GM12878 (cell line): ENCODE results near the gene VEPH1. TPM values are rescaled to one million over a fixed set of nuclear protein-coding genes. Genes with fewer than 3 reads are reported as not detected.

Source experiments
- ATAC-seq: fragments of 200-7000 bp; cut with Tn5 transposase; 3 replicates; pipeline ENCODE4 v1.9.1; 2020; ENCODE audit warnings: mild to moderate bottlenecking, moderate library complexity
- BruUV-seq: library from RNA; stranded (reverse); fragments of 400-500 nt; replicated peaks from 2 replicates; lab custom pipeline; 2021; lab: Mats Ljungman, UMichigan
- CTCF ChIA-PET: fragments of 300-600 bp; sonication (Branson Sonifier 250); formaldehyde crosslinking; extraction: SDS; loops from one replicate; lab custom pipeline; 2021; ENCODE audit warnings: inconsistent platforms; lab: Yijun Ruan, JAX
- POLR2A ChIA-PET: fragments of 350-600 bp; formaldehyde crosslinking; extraction: SDS; loops from one replicate; lab custom pipeline; 2021; ENCODE audit warnings: inconsistent platforms; lab: Charles Lee
- RAD21 ChIA-PET: fragments of 300-600 bp; sonication (Branson Sonifier 250); formaldehyde crosslinking; loops from one replicate; lab custom pipeline; 2023; ENCODE audit warnings: antibody characterized with exemption; ENCODE audit not compliant: unreplicated experiment; lab: Charles Lee
- SMC1A ChIA-PET: fragments of 300-600 bp; sonication (Branson Sonifier 250); formaldehyde crosslinking; loops from one replicate; lab custom pipeline; 2023; ENCODE audit not compliant: unreplicated experiment, uncharacterized antibody; lab: Charles Lee
- DNase-seq: peaks from one replicate; pipeline ENCODE4 v3.0.0-alpha.2; 2011; ENCODE audit warnings: low read depth, low spot score
- FAIRE-seq: peaks from 3 replicates; lab custom pipeline; 2011; peaks lifted over from hg19 to GRCh38; lab: Jason Lieb, UNC
- H2AFZ ChIP-seq: 2 replicates; pipeline ENCODE4 v1.6.0; 2011; ENCODE audit warnings: low read depth, low read length, control low read depth; ENCODE audit not compliant: control insufficient read depth
- H3K27ac ChIP-seq: 2 replicates; pipeline ENCODE4 v1.5.1; 2011; ENCODE audit warnings: control low read depth; ENCODE audit not compliant: control insufficient read depth, insufficient read depth
- H3K27me3 ChIP-seq, 2 experiments: replicated peaks in 1 of 2; 2 replicates each; pipeline versions ENCODE4 v1.6.0 to v1.6.1; 2011; ENCODE audit warnings: low read length in 1 of 2; ENCODE audit not compliant: control insufficient read depth in 2 of 2, insufficient read depth in 2 of 2
- H3K36me3 ChIP-seq, 2 experiments: 2 replicates each; pipeline ENCODE4 v1.5.1; 2011; ENCODE audit warnings: low read length in 1 of 2; ENCODE audit not compliant: control insufficient read depth in 2 of 2, insufficient read depth in 2 of 2
- H3K4me1 ChIP-seq: 2 replicates; pipeline ENCODE4 v1.6.1; 2011; ENCODE audit warnings: mild to moderate bottlenecking, low read length, moderate library complexity, mixed read lengths; ENCODE audit not compliant: control insufficient read depth, insufficient read depth
- H3K4me2 ChIP-seq: 2 replicates; pipeline ENCODE4 v1.6.0; 2011; ENCODE audit warnings: control low read depth; ENCODE audit not compliant: control insufficient read depth, insufficient read depth
- H3K4me3 ChIP-seq: fragments of 200-600 bp; sonication (generic); 2 replicates; pipeline ENCODE4 v1.5.1; 2016
- H3K79me2 ChIP-seq: 2 replicates; pipeline ENCODE4 v1.6.0; 2011; ENCODE audit warnings: low read length; ENCODE audit not compliant: control insufficient read depth, insufficient read depth
- H3K9ac ChIP-seq: 2 replicates; pipeline ENCODE4 v1.8.0; 2011; ENCODE audit warnings: low read length, control low read depth, mixed read lengths; ENCODE audit not compliant: control insufficient read depth, insufficient read depth
- H3K9me3 ChIP-seq: replicated peaks from 3 replicates; pipeline ENCODE4 v1.5.1; 2011; ENCODE audit warnings: mild to moderate bottlenecking, low read length; ENCODE audit not compliant: control insufficient read depth, insufficient read depth
- H4K20me1 ChIP-seq: 2 replicates; pipeline ENCODE4 v1.6.0; 2011; ENCODE audit not compliant: control insufficient read depth, insufficient read depth
- BCL11A ChIP-seq: IDR thresholded peaks from 2 replicates; pipeline ENCODE4 v1.6.1; 2011; ENCODE audit warnings: low read depth, low read length
- BHLHE40 ChIP-seq, 2 experiments: fragments of 450-650 bp in 1 of 2; IDR thresholded peaks; 2 replicates each; pipeline ENCODE4 v1.6.1; 2011 to 2017; ENCODE audit warnings: low read depth in 2 of 2, borderline replicate concordance in 1 of 2, improper control_type of control experiment in 1 of 2, low read length in 1 of 2, mild to moderate bottlenecking in 1 of 2
- EGR1 ChIP-seq, 2 experiments: IDR thresholded peaks; 1 replicate in 1 of 2; 2 replicates in 1 of 2; pipeline ENCODE4 v1.6.1; 2011 to 2012; ENCODE audit warnings: low read depth in 2 of 2, low read length in 2 of 2, borderline replicate concordance in 1 of 2, mild to moderate bottlenecking in 1 of 2, moderate library complexity in 1 of 2
- RAD51 ChIP-seq: fragments of 450-650 bp; IDR thresholded peaks from 2 replicates; pipeline ENCODE4 v1.6.1; 2016; ENCODE audit warnings: moderate library complexity, mild to moderate bottlenecking, inconsistent platforms
- RCOR1 ChIP-seq: conservative IDR thresholded peaks from 2 replicates; pipeline ENCODE4 v1.6.1; 2012; ENCODE audit warnings: low read depth, low read length, improper control_type of control experiment
- TCF3 ChIP-seq: IDR thresholded peaks from 2 replicates; pipeline ENCODE4 v1.6.1; 2012; ENCODE audit warnings: low read depth, mild to moderate bottlenecking, low read length, borderline replicate concordance; ENCODE audit not compliant: insufficient read depth
- ZBTB11 ChIP-seq: fragments of 450-650 bp; formaldehyde crosslinking; IDR thresholded peaks from 2 replicates; pipeline ENCODE4 v1.5.0; 2022; ENCODE audit warnings: mild to moderate bottlenecking, missing genetic modification characterization
- WGBS: methylation state at CpG from one replicate; pipeline ENCODE4 v1.1.6; 2016; ENCODE audit warnings: low lambda C conversion rate; ENCODE audit not compliant: insufficient replicate concordance, insufficient coverage; ENCODE audit errors: missing lambda C conversion rate; 5-methylcytosine and 5-hydroxymethylcytosine counted together
- in situ Hi-C: fragments of 300-500 bp; cut with MboI; formaldehyde crosslinking; loops from 9 replicates; pipeline ENCODE4 v1.14.3; 2018; ENCODE audit warnings: mixed read lengths
- intact Hi-C: fragments of 100-400 bp; cut with micrococcal nuclease; formaldehyde crosslinking; loops from one replicate; pipeline ENCODE4 v1.14.2; 2022; ENCODE audit not compliant: unreplicated experiment
- polyA plus RNA-seq, 11 experiments: library from polyadenylated mRNA; depleted of rRNA in 4 of 11; unstranded in 6 of 11; stranded (reverse) in 5 of 11; fragments of >200 nt; fragmentation: Nextera tagmentation in 4 of 11; fragmentation: Illumina TruSeq in 1 of 11; extraction: Ambion mirVana in 4 of 11; extraction: Trizol in 1 of 11; gene quantifications; 1 replicate in 1 of 11; 2 replicates in 10 of 11; pipeline versions ENCODE4 v1.2.1 to v1.2.3, GENCODE V29; 2011 to 2016; ENCODE audit warnings: inconsistent platforms in 2 of 11, missing spikeins in 2 of 11, low read depth in 1 of 11
- total RNA-seq, 4 experiments: library from RNA; depleted of rRNA in 3 of 4; stranded (reverse); fragments of >200 nt in 3 of 4; fragmentation: Illumina TruSeq in 1 of 4; extraction: Trizol in 1 of 4; gene quantifications; 2 replicates each; pipeline versions ENCODE4 v1.2.1 to v1.2.3, GENCODE V29; 2013 to 2021
- TF ChIP-seq, protein P1 (sequence below): fragments of 450-650 bp; IDR thresholded peaks from 2 replicates; pipeline ENCODE4 v1.6.1; 2017; ENCODE audit warnings: mild to moderate bottlenecking, low read depth, inconsistent platforms; ENCODE audit not compliant: poor library complexity, severe bottlenecking

The VEPH1 gene
- total and polyA plus RNA-seq, 10 of the 15 experiments (the other 5 are each of a cell fraction or from before 2014, with no cell fraction given) = 0.04 to 0.26 (median 0.17) TPM; not detected in 7

DNA sequence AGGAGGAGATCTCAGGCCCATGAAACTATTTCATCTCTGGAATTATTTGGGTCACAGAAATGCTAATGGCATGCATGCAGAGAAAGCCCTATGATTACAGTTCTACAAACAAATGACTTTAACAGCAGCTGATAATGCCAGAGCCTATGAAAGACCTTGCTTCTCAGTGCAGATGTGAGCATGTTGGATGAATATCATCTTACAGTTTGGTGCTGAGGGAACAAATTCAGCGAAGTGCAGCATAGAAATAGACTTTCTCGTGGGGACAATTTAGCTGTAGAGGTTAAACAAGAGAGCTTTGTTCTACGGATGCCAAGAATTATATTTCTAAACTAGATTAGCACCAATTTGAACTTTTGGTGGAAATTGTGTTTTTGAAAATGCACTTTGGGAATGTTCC is 38.9 kb downstream of the VEPH1 start:
- intact Hi-C loops (no loop called here), in situ Hi-C loops (no loop called here)
- no peak overlapping the region for H2AFZ ChIP-seq
- DNase-seq = no peak
- H3K27ac ChIP-seq = no peak overlapping the region
- WGBS = 23% methylated on average over 3 of the region's 3 CpGs
- no peak for ATAC-seq
- no peak overlapping the region for H3K9ac ChIP-seq
- no peak overlapping the region for H3K4me2 ChIP-seq
- no peaks in the 10 kb centered on the region for H3K9me3 ChIP-seq
- H3K4me3 ChIP-seq = no peak overlapping the region
- POLR2A ChIA-PET = no interaction called here
- SMC1A ChIA-PET = interaction anchor here (0.8 to 2.1 kb wide), 2 partner anchors 11 to 15 kb away, joined by 4 to 7 read pairs; no protein-coding TSS in a partner anchor
- no peaks in the 10 kb centered on the region; a peak in 1 of 4 replicates for H3K27me3 ChIP-seq
- H3K36me3 ChIP-seq = no peaks in the 10 kb centered on the region
- TF ChIP-seq RCOR1 (no peak), BCL11A (no peak), TCF3 (no peak), BHLHE40 (IDR thresholded peaks at IDR 0.05; ENCODE audit: borderline replicate concordance in 1 of 2, low read depth in 2 of 2, low read length in 1 of 2) (no peak), RAD51 (no peak), EGR1 (IDR thresholded peaks at IDR 0.05; ENCODE audit: borderline replicate concordance in 1 of 2, low read depth in 2 of 2, low read length in 2 of 2) (no peak), ZBTB11 (no peak)
- TF ChIP-seq, protein P1, sequence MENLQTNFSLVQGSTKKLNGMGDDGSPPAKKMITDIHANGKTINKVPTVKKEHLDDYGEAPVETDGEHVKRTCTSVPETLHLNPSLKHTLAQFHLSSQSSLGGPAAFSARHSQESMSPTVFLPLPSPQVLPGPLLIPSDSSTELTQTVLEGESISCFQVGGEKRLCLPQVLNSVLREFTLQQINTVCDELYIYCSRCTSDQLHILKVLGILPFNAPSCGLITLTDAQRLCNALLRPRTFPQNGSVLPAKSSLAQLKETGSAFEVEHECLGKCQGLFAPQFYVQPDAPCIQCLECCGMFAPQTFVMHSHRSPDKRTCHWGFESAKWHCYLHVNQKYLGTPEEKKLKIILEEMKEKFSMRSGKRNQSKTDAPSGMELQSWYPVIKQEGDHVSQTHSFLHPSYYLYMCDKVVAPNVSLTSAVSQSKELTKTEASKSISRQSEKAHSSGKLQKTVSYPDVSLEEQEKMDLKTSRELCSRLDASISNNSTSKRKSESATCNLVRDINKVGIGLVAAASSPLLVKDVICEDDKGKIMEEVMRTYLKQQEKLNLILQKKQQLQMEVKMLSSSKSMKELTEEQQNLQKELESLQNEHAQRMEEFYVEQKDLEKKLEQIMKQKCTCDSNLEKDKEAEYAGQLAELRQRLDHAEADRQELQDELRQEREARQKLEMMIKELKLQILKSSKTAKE = no peak
- no peak for FAIRE-seq
- no peaks in the 10 kb centered on the region for H4K20me1 ChIP-seq
- no TSS peak for BruUV-seq
- RAD21 ChIA-PET = no interaction called here
- H3K4me1 ChIP-seq = no peaks in the 10 kb centered on the region
- CTCF ChIA-PET = interaction anchor here (1.3 kb wide), 1 partner anchor 11 kb away, joined by 3 read pairs; no protein-coding TSS in a partner anchor
- no peaks in the 10 kb centered on the region for H3K79me2 ChIP-seq
